Esophagus mucosa (tissue), 1 donor: ENCODE results near the gene TRIM41. TPM values are rescaled to one million over a fixed set of nuclear protein-coding genes. Genes with fewer than 3 reads are reported as not detected.
"Not testable (repeated sequence)": the region's sequence is repeated elsewhere in the genome, so short reads cannot be mapped to it uniquely, and the experiment has no call there.

Experiments used
- ATAC-seq: fragments of 200-7000 bp; cut with Tn5 transposase; one replicate; pipeline ENCODE4 v1.9.1; 2020
- total RNA-seq: library from RNA; stranded (reverse); gene quantifications from one replicate; pipeline ENCODE4 v1.2.4, GENCODE V29; 2023
- donor health status: DM: yes; HTN: yes; CAD: no.

The TRIM41 gene
- total RNA-seq, 1 donor from 2014 or later: 16.4 TPM

GRCh38 chr5:181193656-181194055 is 29.4 kb upstream of the TRIM41 start:
- ATAC-seq: no peak

GRCh38 chr5:181194489-181195248 is 28.4 kb upstream of the TRIM41 start:
- no peak for ATAC-seq

GRCh38 chr5:181195249-181195761 is 27.8 kb upstream of the TRIM41 start:
- no peak for ATAC-seq

- ATAC-seq: no peak
Observed at GRCh38 chr5:181197326-181197951, 25.6 kb upstream of the TRIM41 start.

GRCh38 chr5:181198106-181198685 is 24.9 kb upstream of the TRIM41 start:
- no peak for ATAC-seq

GRCh38 chr5:181198905-181199519 is 24.1 kb upstream of the TRIM41 start:
- ATAC-seq: no peak

GRCh38 chr5:181199881-181200638 is 23.0 kb upstream of the TRIM41 start:
- ATAC-seq: no peak

- ATAC-seq: no peak
Observed at GRCh38 chr5:181200816-181201215, 22.3 kb upstream of the TRIM41 start.

- ATAC-seq: no peak
Observed at GRCh38 chr5:181203093-181203711, 19.9 kb upstream of the TRIM41 start.

- peak; percentile 28 for ATAC-seq
Observed at GRCh38 chr5:181203777-181204112, 19.3 kb upstream of the TRIM41 start.

- peak; percentile 11 for ATAC-seq
Observed at GRCh38 chr5:181204113-181204825, 18.8 kb upstream of the TRIM41 start.

- peak; percentile 71 for ATAC-seq
Observed at GRCh38 chr5:181204826-181205760, 18.0 kb upstream of the TRIM41 start, which contains the start of gene TRIM7. TRIM7 (minus strand) TSS chr5:181205196; CDS start chr5:181205110, 86 bp downstream.

GRCh38 chr5:181205761-181206649 is 17.1 kb upstream of the TRIM41 start:
- ATAC-seq: no peak

GRCh38 chr5:181207214-181207959 is 15.7 kb upstream of the TRIM41 start:
- ATAC-seq: peak; percentile 36

- no peak for ATAC-seq
Observed at GRCh38 chr5:181207960-181208253, 15.2 kb upstream of the TRIM41 start.

GRCh38 chr5:181209006-181209405 is 14.1 kb upstream of the TRIM41 start:
- not testable (repeated sequence) for ATAC-seq

GRCh38 chr5:181210148-181210547 is 12.9 kb upstream of the TRIM41 start:
- not testable (repeated sequence) for ATAC-seq

- not testable (repeated sequence) for ATAC-seq
Observed at GRCh38 chr5:181210698-181211097, 12.4 kb upstream of the TRIM41 start.
